Right ventricle myocardium inferior (tissue), 1 donor: ENCODE data around the gene ETFDH. TPM values are rescaled to one million over a fixed set of nuclear protein-coding genes. Genes with fewer than 3 reads are reported as not detected.
"Not testable (repeated sequence)": the region's sequence is repeated elsewhere in the genome, so short reads cannot be mapped to it uniquely, and the experiment has no call there.

Experiments
- ATAC-seq: fragments of 200-7000 bp; cut with Tn5 transposase; one replicate; pipeline ENCODE4 v1.9.1; 2020; ENCODE audit warnings: mild to moderate bottlenecking, moderate library complexity
- DNase-seq: peaks from one replicate; pipeline ENCODE4 v3.0.0; 2021; ENCODE audit errors: missing footprints
- intact Hi-C: fragments of 100-400 bp; cut with DNase I; formaldehyde crosslinking; loops from one replicate; pipeline ENCODE4 v1.11.0; 2022
- long read RNA-seq: library from polyadenylated mRNA; unstranded; transcript quantifications from one replicate; pipeline ENCODE4 v2.0.0, GENCODE V29; 2021
- total RNA-seq: library from RNA; stranded (reverse); fragmentation: NEBNext Ultra II Directional; extraction: Animal tissue kit (Norgen Biotek cat#: 25700); gene quantifications from one replicate; pipeline ENCODE4 v1.2.1, GENCODE V29; 2021
- donor health status: DM: no; HTN: yes; CAD: no; lungs with severe emphysema.

The ETFDH gene
- 383 TPM for total RNA-seq
- long read RNA-seq, transcript ETFDH-206 (13 exons, 3,282 nt) = major isoform, 220 of 237 reads
- long read RNA-seq, partial matches to known transcripts = 12 of 237 reads
- long read RNA-seq, other reads (novel, unspliced or antisense) = 3 of 237 reads

GRCh38 chr4:158671915-158672806 is at the start of gene ETFDH:
TSS of gene ETFDH (plus strand) at chr4:158672296. CDS start at chr4:158672457, 161 bp downstream.
- DNase-seq = peak; percentile 99
- peak; percentile 96 for ATAC-seq
- intact Hi-C loops = loop anchor here (2.0 to 5.0 kb wide), 2 partner anchors 47 to 95 kb away; partner anchors contain the start of gene FNIP2

GRCh38 chr4:158624889-158625478 is 47.1 kb upstream of the ETFDH start:
- DNase-seq (no peak), ATAC-seq (peak; percentile 59)
- intact Hi-C loops = loop anchor here (2.0 to 5.0 kb wide), 3 partner anchors 48 to 373 kb away; partner anchors contain the start of gene ETFDH

GRCh38 chr4:158625544-158625943 is 46.6 kb upstream of the ETFDH start:
- ATAC-seq = peak; percentile 62
- DNase-seq = no peak
- intact Hi-C loops = loop anchor here (2.0 to 5.0 kb wide), 2 partner anchors 47 to 373 kb away; partner anchors contain the start of gene ETFDH

- intact Hi-C loops = no loop called here
- ATAC-seq = no peak
- no peak for DNase-seq
Observed at GRCh38 chr4:158630893-158631292, 41.2 kb upstream of the ETFDH start.

GRCh38 chr4:158636619-158637018 is 35.5 kb upstream of the ETFDH start:
- ATAC-seq = no peak
- intact Hi-C loops = no loop called here
- DNase-seq = no peak

GRCh38 chr4:158644356-158644755 is 27.7 kb upstream of the ETFDH start:
- no peak for ATAC-seq
- intact Hi-C loops = no loop called here
- DNase-seq = no peak

GRCh38 chr4:158644760-158645159 is 27.3 kb upstream of the ETFDH start:
- DNase-seq = no peak
- intact Hi-C loops = no loop called here
- no peak for ATAC-seq

- no peak for DNase-seq
- ATAC-seq = no peak
- intact Hi-C loops = no loop called here
Observed at GRCh38 chr4:158649111-158649680, 22.9 kb upstream of the ETFDH start.

- intact Hi-C loops = no loop called here
- ATAC-seq (no peak), DNase-seq (no peak)
Observed at GRCh38 chr4:158652920-158653319, 19.2 kb upstream of the ETFDH start.

GRCh38 chr4:158656439-158656838 is 15.7 kb upstream of the ETFDH start:
- ATAC-seq = no peak
- DNase-seq = no peak
- intact Hi-C loops = no loop called here

- ATAC-seq (no peak), DNase-seq (no peak)
- intact Hi-C loops = no loop called here
Observed at GRCh38 chr4:158657291-158657690, 14.8 kb upstream of the ETFDH start.

- DNase-seq, ATAC-seq, intact Hi-C loops: not testable (repeated sequence)
Observed at GRCh38 chr4:158663255-158663654, 8.8 kb upstream of the ETFDH start.

- DNase-seq, ATAC-seq, intact Hi-C loops: not testable (repeated sequence)
Observed at GRCh38 chr4:158663707-158664625, 8.1 kb upstream of the ETFDH start.

GRCh38 chr4:158664806-158665205 is 7.3 kb upstream of the ETFDH start:
- DNase-seq = no peak
- no peak for ATAC-seq
- intact Hi-C loops = no loop called here

GRCh38 chr4:158666892-158667291 is 5.2 kb upstream of the ETFDH start:
- intact Hi-C loops = no loop called here
- DNase-seq (no peak), ATAC-seq (no peak)

GRCh38 chr4:158667651-158668198 is 4.4 kb upstream of the ETFDH start:
- intact Hi-C loops = no loop called here
- DNase-seq (no peak), ATAC-seq (no peak)

GRCh38 chr4:158669310-158669709 is 2.8 kb upstream of the ETFDH start:
- intact Hi-C loops = no loop called here
- DNase-seq (no peak), ATAC-seq (no peak)
